Subcutaneous adipose tissue (tissue), 4 donors: ENCODE data around the gene NCOA7. TPM values are rescaled to one million over a fixed set of nuclear protein-coding genes. Genes with fewer than 3 reads are reported as not detected.

ENCODE experiments used
- total RNA-seq, 4 donors: library from RNA; depleted of rRNA; stranded (reverse); fragments of >200 nt; gene quantifications; one replicate each; pipeline ENCODE4 v1.1.0, GENCODE V29; 2016
- TF ChIP-seq, protein P1 (sequence below): fragments of 450-650 bp; IDR thresholded peaks from one replicate; pipeline ENCODE4 v1.5.1; 2016; ENCODE audit warnings: low read depth, mild to moderate bottlenecking, control low read depth, antibody characterized with exemption, moderate library complexity

The NCOA7 gene
- total RNA-seq, 4 donors from 2014 or later, result 59.9 to 71.9 (median 62.2) TPM

DNA sequence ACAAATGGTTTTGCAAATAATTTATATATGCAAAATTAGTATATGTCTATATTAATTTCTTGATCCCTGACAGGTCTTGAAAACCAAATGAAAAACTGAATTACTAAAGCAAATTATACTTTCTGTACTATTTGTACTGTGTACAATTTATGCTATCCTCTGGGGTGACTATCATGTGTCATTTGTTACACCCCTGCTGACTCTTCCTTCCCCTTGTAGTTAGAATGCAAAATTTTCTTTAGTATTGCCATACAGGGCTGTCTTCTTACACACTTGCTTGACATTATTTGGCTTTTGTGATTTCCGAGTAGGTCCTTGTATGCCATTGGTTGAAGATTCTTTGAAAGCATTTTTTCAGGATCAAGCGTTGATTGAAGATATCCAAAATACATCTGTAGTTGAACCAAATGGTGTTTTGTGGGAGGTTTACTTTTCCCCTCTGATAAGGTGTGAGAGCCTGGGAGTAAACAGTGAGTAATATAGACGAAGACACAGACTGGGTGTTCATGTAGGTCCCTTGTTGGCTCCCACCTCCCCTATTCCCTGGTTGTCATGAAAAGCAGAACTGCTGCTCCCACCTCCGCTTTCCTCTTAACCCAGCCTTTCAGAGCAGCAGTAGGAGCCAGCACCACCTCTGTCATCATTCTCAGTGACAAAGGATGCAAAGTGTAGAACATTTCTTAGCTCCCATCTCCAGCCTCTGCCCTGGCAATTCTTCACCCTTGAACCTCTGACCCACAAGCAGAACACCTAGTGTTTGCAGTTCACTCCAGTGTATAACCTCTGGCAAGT, 29.0 kb downstream of the NCOA7 start:
- TF ChIP-seq, protein P1, sequence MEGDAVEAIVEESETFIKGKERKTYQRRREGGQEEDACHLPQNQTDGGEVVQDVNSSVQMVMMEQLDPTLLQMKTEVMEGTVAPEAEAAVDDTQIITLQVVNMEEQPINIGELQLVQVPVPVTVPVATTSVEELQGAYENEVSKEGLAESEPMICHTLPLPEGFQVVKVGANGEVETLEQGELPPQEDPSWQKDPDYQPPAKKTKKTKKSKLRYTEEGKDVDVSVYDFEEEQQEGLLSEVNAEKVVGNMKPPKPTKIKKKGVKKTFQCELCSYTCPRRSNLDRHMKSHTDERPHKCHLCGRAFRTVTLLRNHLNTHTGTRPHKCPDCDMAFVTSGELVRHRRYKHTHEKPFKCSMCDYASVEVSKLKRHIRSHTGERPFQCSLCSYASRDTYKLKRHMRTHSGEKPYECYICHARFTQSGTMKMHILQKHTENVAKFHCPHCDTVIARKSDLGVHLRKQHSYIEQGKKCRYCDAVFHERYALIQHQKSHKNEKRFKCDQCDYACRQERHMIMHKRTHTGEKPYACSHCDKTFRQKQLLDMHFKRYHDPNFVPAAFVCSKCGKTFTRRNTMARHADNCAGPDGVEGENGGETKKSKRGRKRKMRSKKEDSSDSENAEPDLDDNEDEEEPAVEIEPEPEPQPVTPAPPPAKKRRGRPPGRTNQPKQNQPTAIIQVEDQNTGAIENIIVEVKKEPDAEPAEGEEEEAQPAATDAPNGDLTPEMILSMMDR, result no peak

DNA sequence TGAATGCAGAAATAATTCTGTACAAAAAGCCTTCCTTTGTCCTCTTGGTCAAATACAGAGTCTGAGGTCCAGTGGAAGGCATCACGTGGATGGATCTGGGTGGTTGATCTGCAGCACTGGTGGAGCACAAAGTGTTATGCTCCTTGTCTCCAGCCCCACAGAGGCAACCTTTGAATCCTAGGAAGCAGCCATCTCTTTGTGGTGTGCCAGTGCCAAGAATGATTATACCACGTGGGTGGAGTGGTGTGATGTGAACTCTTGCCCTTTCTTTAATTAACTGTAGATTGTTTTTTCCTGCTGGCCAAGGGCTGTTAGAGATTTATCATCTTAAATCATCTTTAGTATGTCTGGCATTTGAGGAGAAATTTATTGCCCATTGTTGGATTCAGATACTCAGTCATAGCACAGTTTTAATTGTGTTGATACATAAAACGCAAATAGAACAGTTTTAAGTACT, 31.1 kb downstream of the NCOA7 start:
- TF ChIP-seq, protein P1, result no peak

DNA sequence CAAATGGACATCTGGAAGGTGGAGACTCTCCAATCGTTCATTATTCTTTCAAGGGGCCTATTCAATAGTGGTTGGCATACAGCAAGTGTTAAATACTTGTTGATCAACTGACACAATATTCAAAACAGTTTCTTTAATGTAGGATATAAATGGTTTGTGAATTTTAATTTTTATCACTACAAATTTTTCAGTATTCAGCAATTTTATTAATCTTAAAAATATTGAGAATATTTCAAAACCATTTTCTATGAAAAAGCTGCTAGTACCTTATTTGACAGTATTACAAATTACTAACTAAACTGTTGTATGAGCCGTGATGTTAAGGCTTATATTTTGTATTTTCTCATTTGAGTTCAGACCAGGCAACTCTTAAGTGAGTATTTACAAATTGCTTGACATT, 32.4 kb downstream of the NCOA7 start:
- TF ChIP-seq, protein P1, result no peak

DNA sequence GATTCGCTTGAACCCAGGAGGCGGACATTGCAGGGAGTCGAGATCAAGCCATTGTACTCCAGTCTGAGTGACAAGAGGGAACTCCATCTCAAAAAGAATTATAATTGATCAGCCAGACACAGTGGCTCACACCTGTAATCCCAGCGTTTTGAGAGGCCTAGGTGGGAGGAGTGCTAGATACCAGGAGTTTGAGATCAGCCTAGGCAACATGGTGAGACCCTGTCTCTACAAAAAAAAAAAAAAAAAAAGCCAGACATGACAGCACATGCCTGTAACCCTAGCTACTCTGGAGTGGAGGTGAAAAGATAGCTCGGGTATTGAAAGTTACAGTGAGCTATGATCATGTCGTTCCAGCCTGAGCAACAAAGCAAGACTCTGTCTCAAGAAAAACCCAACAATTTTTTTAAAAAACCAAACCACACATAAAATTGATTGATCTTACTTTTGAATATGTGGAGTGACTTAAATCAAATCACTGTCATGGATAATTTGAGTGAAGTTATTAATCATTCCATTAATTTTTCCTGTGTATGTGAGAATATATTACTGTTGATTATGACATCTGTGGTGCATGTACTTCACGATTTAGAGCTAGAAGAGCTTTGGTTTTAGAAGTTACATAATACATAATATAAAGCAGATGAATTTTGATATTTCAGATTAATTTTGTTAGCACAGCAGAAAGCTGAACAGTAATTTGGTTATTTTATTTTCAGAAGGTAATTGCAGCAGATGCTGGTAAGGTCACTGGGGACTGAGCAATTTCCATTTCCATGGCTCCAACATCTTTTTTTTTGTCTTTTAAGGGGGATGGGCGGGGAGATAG, 34.4 kb downstream of the NCOA7 start:
- TF ChIP-seq, protein P1, result no peak

DNA sequence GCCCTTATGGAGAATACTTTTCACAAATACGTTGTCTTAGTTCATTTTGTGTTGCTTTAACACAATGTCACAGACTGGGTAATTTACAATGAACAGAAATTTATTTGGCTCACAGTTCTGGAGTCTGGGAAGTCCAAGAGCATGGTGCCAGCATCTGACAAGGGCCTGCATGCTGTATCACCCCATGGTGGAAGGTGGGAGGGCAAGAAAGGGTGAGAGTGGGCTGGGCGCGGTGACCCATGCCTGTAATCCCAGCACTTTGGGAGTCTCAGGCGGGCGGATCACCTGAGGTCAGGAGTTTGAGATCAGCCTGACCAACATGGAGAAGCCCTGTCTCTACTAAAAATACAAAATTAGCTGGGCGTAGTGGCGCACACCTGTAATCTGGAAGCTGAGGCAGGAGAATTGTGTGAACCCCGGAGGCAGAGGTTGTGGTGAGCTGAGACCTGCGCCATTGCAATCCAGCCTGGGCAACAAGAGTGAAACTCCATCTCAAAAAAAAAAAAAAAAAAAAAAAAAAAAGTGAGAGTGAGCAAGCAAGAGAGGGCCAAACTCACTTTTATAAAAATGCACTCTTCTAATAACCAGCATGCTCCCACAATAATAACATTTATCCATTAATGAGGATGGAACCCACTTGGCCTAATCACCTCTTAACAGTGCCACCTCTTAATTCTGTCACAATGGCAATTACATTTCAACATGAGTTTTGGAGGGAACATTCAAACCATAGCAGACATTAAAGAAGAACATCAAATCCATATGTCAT, 36.1 kb downstream of the NCOA7 start:
- TF ChIP-seq, protein P1, result no peak

DNA sequence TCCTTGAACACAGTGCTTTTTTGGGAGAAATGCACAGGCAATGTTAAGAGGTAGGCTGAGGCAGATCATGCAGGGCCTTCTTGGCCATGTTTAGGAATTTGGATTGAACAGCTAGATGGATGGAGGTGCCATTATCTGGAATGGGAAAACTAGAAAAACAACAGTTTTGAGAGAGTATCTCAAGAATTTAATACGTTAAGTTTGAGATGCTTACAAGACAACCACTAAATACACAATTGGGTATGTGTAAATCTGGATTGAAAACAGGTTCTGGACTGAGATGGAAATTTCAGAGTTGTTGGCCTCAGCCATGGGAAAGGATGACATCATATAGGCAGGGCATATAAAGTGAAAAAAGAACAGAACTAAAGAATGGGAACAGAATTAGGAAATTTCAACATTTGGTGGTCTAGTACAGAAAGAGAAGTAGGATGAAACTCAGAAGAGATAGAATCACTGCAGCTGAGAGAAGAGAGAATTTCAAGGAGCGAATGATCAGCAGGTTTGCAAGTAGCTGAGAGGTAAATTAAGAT, 37.1 kb downstream of the NCOA7 start:
- TF ChIP-seq, protein P1, result no peak
